Thymus (tissue), 11 donors: ENCODE results near the gene MSL2. TPM values are rescaled to one million over a fixed set of nuclear protein-coding genes. Genes with fewer than 3 reads are reported as not detected.
"Not testable (repeated sequence)": the region's sequence is repeated elsewhere in the genome, so short reads cannot be mapped to it uniquely, and the experiment has no call there.

Experiments
- DNase-seq, 9 donors: peaks; one replicate each; pipeline ENCODE4 v3.0.0-alpha.2; 2013; ENCODE audit warnings: low spot score in 9 of 9, low read depth in 6 of 9, missing footprints in 1 of 9
- H3K27ac ChIP-seq, 2 donors: one replicate each; pipeline ENCODE4 v1.5.1; 2013; ENCODE audit warnings: control low read depth in 1 of 2, low read depth in 1 of 2, low read length in 1 of 2, mild to moderate bottlenecking in 1 of 2, moderate library complexity in 1 of 2
- H3K27me3 ChIP-seq, 2 donors: one replicate each; pipeline ENCODE4 v1.5.1; 2013; ENCODE audit warnings: low read length in 1 of 2; ENCODE audit not compliant: control insufficient read depth in 2 of 2, insufficient read depth in 1 of 2
- H3K36me3 ChIP-seq, 2 donors: one replicate each; pipeline ENCODE4 v1.5.1; 2013; ENCODE audit warnings: low read length in 1 of 2, mild to moderate bottlenecking in 1 of 2, moderate library complexity in 1 of 2; ENCODE audit not compliant: control insufficient read depth in 2 of 2, insufficient read depth in 2 of 2
- H3K4me1 ChIP-seq, 2 donors: one replicate each; pipeline ENCODE4 v1.5.1; 2013; ENCODE audit warnings: low read length in 2 of 2; ENCODE audit not compliant: control insufficient read depth in 2 of 2, insufficient read depth in 2 of 2
- H3K4me3 ChIP-seq, 2 donors: one replicate each; pipeline ENCODE4 v1.5.1; 2013; ENCODE audit warnings: low read length in 2 of 2, control low read depth in 1 of 2, mild to moderate bottlenecking in 1 of 2
- H3K9me3 ChIP-seq, 2 donors: one replicate each; pipeline ENCODE4 v1.5.1; 2013; ENCODE audit warnings: low read length in 1 of 2, mild to moderate bottlenecking in 1 of 2; ENCODE audit not compliant: control insufficient read depth in 2 of 2, insufficient read depth in 1 of 2
- WGBS: extraction: QIAGEN DNeasy Blood & Tissue Kit; methylation state at CpG from one replicate; pipeline ENCODE4 v1.1.7; 2013; 5-methylcytosine and 5-hydroxymethylcytosine counted together
- polyA plus RNA-seq: library from polyadenylated mRNA; stranded (reverse); fragments of 200-250 nt; gene quantifications from one replicate; pipeline ENCODE4 v1.2.3, GENCODE V29; 2013
- total RNA-seq: library from RNA; stranded (reverse); fragments of 120-200 nt; gene quantifications from one replicate; pipeline ENCODE4 v1.2.4, GENCODE V29; 2013
- donor health status: healthy.

The MSL2 gene
- total and polyA plus RNA-seq, 2 donors, result 33.6 to 37.4 TPM

DNA sequence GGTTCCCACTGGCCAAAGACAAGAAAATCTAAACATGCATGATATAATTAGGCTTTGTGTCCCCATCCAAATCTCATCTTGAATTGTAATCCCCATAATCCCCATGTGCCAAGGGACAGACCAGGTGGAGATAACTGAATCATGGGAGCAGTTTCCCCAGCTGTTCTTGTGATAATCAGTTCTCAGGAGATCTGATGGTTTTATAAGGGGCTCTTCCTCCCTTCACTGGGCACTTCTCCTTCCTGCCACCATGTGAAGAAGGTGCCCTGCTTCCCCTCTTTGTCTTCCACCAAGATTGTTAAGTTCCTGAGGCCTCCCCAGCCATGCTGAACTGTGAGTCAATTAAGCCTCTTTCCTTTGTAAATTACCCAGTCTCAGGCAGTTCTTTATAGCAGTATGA lies 32.5 kb downstream of the MSL2 start:
- H3K27me3 ChIP-seq, H3K36me3 ChIP-seq, H3K9me3 ChIP-seq, H3K4me1 ChIP-seq, DNase-seq, H3K4me3 ChIP-seq, H3K27ac ChIP-seq: not testable (repeated sequence)

DNA sequence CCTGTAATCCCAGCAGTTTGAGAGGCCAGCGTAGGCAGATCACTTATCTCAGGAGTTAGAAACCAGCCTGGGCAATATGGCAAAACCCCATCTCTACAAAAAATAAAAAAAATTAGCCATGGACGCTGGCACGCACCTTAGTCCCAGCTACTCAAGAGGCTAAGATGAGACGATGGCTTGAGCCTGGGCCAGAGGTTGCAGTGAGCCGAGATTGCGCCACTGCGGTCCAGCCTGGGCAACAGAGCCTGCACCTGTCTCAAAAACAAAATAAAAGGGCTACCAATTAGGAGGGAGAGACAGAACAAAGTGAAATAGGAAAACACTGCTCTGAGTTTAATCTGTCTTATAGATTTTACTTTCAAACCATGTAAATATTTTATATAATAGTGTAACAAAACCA lies 33.8 kb downstream of the MSL2 start:
- H3K4me1 ChIP-seq, result peaks cover 0 to 8% of the 10 kb centered on the region in 2 donors
- DNase-seq, result no peak
- 96% methylated on average over 7 of the region's 7 CpGs for WGBS
- no peak overlapping the region for H3K4me3 ChIP-seq
- no peaks in the 10 kb centered on the region for H3K27me3 ChIP-seq
- peaks cover 0 to 3% of the 10 kb centered on the region in 2 donors for H3K36me3 ChIP-seq
- H3K9me3 ChIP-seq, result no peaks in the 10 kb centered on the region
- peak overlapping the region in 1 of 2 donors; percentile 5 for H3K27ac ChIP-seq

DNA sequence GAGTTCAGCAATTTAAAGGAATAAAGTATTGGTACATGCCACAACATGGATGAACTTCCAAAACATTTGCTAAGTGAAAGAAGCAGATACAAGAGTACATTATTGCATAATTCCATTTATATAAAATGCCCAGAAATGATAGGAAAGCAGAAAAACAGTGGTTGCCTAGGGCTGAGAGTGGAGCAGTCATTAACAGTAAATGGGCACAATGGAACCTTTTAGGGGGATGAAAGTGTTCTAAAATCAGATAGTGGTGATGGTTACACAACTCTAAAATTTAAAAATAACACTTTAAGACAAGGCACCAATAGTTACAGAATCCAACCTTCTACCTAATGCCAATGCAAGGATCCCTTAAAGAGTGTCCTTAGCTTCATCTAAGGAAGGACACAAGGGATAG lies 34.6 kb downstream of the MSL2 start:
- Histone ChIP-seq H3K27ac (no peak overlapping the region), H3K27me3 (no peaks in the 10 kb centered on the region), H3K4me1 (peaks cover 0 to 8% of the 10 kb centered on the region in 2 donors), H3K36me3 (peaks cover 0 to 3% of the 10 kb centered on the region in 2 donors), H3K4me3 (no peak overlapping the region), H3K9me3 (no peaks in the 10 kb centered on the region)
- no peak for DNase-seq

DNA sequence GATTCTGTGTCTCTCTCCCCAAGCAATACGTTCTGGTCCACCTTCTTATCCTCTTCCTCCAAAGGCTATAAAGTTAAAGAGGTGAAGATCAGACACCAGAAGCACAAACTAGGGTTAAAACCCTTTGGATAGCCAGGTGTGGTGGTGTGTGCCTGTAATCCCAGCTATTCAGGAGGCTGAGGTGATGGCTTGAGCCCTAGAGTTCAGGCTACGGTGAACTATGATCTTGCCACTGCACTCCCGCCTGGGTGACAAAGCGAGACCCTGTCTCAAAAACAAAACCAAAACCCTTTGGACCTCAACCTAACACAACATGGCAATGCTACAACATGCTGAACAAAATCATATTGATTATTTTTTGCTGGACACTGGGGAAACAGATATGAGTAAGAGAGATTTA lies 43.2 kb downstream of the MSL2 start:
- DNase-seq, result no peak
- Histone ChIP-seq H3K27me3 (no peaks in the 10 kb centered on the region), H3K27ac (no peak overlapping the region), H3K4me3 (no peak overlapping the region), H3K36me3 (peaks cover 27 to 48% of the 10 kb centered on the region in 2 donors), H3K4me1 (peaks cover 0 to 3% of the 10 kb centered on the region in 2 donors), H3K9me3 (no peaks in the 10 kb centered on the region)
- WGBS, result 94% methylated on average over 4 of the region's 4 CpGs

DNA sequence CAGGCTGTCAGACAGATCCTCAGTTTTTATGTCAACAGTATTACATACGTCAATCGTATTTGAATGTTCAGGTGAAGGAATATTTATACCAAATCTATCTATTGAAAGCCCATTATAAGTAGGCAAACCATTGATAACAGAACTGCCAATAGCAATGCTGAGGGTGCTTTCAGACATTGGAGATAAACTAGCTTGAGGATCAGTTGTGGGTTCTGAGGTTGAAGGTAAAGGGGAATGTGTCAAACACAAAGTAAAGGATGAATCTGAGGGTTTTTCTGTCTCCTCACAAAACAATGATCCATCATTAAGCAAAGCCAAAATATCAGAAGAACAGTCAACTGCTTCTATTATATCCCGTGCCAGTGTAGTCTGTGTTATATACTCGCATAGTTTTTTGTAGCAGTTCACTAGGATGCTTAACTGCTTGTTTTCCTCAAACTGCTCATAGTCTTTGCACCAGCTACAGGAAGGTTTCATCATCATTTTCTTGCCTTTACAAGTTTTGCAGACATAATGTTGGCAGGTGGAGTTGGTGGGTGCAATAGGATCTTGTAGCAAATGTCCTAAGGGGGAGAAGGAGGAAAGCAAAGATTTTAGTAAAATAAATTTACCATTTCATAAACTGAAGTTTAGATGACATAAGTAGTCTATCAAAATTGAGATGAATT lies 43.8 kb downstream of the MSL2 start:
- Histone ChIP-seq H3K27me3 (no peaks in the 10 kb centered on the region), H3K9me3 (no peaks in the 10 kb centered on the region), H3K36me3 (peaks cover 27 to 55% of the 10 kb centered on the region in 2 donors), H3K27ac (no peak overlapping the region), H3K4me1 (peaks cover 0 to 3% of the 10 kb centered on the region in 2 donors), H3K4me3 (no peak overlapping the region)
- 96% methylated on average over 4 of the region's 4 CpGs for WGBS
- no peak for DNase-seq

DNA sequence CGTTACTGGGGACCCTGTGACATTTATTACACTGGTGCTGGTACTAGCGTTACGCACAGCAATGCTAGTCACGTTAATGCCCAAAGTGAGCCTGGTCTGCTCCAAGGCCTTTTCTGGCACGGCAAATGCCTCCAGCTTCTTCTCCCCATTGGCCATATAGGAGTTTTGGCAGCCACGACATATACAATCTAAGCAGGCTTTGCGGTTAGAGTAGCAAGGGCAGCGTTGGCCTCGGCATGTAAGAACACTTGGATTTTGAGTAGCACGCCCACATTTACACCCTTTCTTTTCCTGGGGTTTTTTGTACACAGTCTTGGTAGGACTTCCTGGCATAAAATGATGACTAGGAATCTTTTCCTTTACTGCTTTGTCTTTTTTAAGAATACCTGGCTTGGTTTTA lies 44.9 kb downstream of the MSL2 start:
- Histone ChIP-seq H3K4me1 (peaks cover 0 to 3% of the 10 kb centered on the region in 2 donors), H3K27me3 (no peaks in the 10 kb centered on the region), H3K36me3 (peaks cover 27 to 55% of the 10 kb centered on the region in 2 donors), H3K4me3 (no peak overlapping the region), H3K27ac (no peak overlapping the region), H3K9me3 (no peaks in the 10 kb centered on the region)
- no peak for DNase-seq
- WGBS, result 96% methylated on average over 10 of the region's 10 CpGs

DNA sequence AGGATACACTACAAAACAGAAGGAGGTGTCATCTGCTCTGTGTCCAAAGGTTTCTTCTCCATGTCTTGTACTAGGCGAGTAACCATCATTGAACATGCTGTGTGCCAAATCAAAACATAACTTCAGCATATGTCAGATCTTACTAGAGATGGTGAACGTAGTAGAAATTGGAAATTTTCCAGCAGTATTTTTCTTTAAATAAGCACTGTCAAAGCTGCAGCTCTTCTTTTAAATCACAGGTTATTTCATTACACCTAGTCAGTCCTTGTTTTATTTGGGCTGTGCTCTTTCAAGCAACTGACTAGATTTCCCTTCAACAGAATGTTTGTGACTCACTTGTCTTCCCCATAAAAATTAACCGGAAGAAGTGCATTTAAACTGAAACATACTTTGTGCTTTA lies 46.5 kb downstream of the MSL2 start:
- no peak overlapping the region for H3K4me3 ChIP-seq
- WGBS, result 88% methylated on average over 3 of the region's 3 CpGs
- no peaks in the 10 kb centered on the region for H3K9me3 ChIP-seq
- H3K27me3 ChIP-seq, result no peaks in the 10 kb centered on the region
- DNase-seq, result no peak
- peaks cover 0 to 3% of the 10 kb centered on the region in 2 donors for H3K4me1 ChIP-seq
- no peak overlapping the region for H3K27ac ChIP-seq
- peaks cover 27 to 53% of the 10 kb centered on the region in 2 donors for H3K36me3 ChIP-seq

DNA sequence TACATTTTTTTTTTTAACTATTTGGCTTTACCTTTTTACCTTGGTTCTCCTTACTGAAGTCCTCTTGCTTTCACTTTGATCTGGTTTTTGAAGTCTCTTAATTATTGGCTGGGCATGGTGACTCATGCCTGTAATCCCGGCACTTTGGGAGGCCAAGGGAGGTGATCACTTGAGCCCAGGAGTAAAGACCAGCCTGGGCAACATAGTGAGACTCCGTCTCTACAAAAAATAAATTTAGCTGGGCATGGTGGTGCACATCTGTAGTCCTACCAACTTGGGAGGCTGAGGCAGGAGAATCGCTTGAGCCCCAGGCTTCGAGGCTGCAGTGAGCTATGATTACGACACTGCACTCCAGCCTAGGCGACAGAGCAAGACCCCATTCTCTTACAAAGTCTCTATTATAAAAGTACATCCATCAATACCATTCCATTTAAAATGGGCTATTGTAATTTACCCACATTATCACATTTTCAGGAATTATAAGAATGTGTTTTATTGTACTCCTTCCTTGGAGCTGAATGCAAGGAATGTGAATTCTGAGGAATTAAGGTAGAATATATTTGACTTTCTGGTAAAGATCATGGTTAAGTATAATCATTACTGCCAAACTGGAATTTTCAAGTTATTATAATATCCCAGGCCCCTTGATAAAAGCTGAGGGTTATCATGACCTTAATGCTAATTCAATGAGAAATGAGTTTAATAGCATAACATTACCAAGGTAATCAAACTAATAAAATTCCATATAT lies 49.0 kb downstream of the MSL2 start:
- Histone ChIP-seq H3K4me3 (no peak overlapping the region), H3K36me3 (peaks cover 17 to 43% of the 10 kb centered on the region in 2 donors), H3K27ac (no peak overlapping the region), H3K27me3 (no peaks in the 10 kb centered on the region), H3K4me1 (no peaks in the 10 kb centered on the region), H3K9me3 (no peaks in the 10 kb centered on the region)
- DNase-seq, result no peak
- 98% methylated on average over 6 of the region's 6 CpGs for WGBS

DNA sequence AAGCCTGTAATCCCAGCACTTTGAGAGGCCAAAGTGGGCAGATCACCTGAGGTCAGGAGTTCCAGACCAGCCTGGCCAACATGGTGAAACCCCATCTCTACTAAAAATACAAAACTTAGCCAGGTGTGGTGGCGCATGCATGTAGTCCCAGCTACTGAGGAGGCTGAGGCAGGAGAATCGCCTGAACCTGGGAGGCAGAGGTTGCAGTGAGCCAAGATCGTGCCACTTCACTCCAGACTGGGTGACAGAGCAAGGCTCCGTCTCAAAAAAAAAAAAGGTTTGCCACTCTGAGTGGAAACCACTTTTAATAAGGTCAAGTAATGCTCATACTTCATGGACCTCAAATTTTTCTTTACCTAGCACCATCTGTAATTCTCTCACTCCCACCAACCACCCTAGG lies 51.7 kb downstream of the MSL2 start:
- H3K4me3 ChIP-seq, H3K9me3 ChIP-seq, H3K4me1 ChIP-seq, H3K27me3 ChIP-seq, DNase-seq, H3K27ac ChIP-seq: not testable (repeated sequence)
- WGBS, result 98% methylated on average over 4 of the region's 4 CpGs
- peaks cover under 1 to 18% of the 10 kb centered on the region in 2 donors for H3K36me3 ChIP-seq
